ENCODE results near the gene MSLN. TPM values are rescaled to one million over a fixed set of nuclear protein-coding genes. Genes with fewer than 3 reads are reported as not detected.

Gene MSLN
- total and polyA plus RNA-seq, 2 of the 8 experiments (the other 6 are each of a cell fraction or from before 2014, with no cell fraction given): 0.28 to 0.50 TPM

DNA sequence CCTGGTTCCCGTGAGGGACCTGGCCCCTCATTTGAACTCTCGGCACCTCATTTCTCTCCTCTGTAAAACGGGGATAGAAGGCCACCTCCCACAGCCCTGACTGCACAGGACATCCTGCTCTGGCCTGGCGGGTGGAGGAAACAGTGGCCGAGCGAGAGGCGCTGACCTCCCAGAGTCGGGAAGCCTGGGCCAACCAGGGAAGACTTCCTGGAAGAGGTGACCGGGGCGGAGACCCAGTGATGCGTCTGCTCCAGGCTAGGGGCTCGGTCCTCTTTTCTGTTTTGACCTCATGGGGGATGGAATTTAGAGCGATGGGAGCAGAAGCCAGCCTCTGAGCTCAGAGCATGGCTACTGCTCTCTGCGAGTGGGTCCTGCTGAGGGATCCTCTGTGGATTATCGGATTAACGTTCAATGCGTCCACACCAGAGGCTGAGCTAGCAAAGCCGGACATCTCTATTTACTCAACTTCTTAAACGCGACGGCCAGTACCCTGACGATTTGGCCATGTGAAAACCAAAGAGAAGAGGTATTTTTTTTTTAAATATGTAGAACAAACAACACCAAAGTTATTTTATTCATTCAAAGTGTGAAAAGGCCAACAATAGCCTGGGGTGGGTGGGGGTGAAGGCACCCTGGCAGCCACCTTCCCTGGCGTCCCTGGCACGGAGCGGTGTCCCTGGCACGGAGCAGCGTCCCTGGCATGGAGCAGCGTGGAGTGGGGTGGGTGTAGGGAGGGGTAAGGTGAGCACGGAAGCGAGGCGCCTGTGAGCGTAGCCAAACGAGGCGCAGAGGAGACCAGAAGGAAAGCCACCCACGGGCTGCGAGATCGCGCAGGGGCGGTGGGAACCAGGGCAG, 9.2 kb upstream of the MSLN start (continued):
- no peak for TF ChIP-seq PHF8 (conservative IDR thresholded peaks at IDR 0.05; ENCODE audit: low read depth, low read length)
